Right kidney (tissue), 1 donor: ENCODE data around the gene GTF3C1.
"Not testable (repeated sequence)": the region's sequence is repeated elsewhere in the genome, so short reads cannot be mapped to it uniquely, and the experiment has no call there.

ENCODE experiments used
- DNase-seq: peaks from one replicate; pipeline ENCODE4 v3.0.0-alpha.2; 2016

GTF3C1 gene

GRCh38 chr16:27441998-27442397 is 107.7 kb downstream of the GTF3C1 start:
- DNase-seq, result no peak

GRCh38 chr16:27441276-27441675 is 108.4 kb downstream of the GTF3C1 start:
- DNase-seq, result no peak

- DNase-seq, result no peak
Observed at GRCh38 chr16:27439271-27440018, 110.3 kb downstream of the GTF3C1 start.

- DNase-seq, result no peak
Observed at GRCh38 chr16:27437946-27438345, 111.8 kb downstream of the GTF3C1 start.

GRCh38 chr16:27436921-27437650 is 112.6 kb downstream of the GTF3C1 start:
- DNase-seq, result no peak

GRCh38 chr16:27436065-27436464 is 113.6 kb downstream of the GTF3C1 start:
- no peak for DNase-seq

- not testable (repeated sequence) for DNase-seq
Observed at GRCh38 chr16:27435146-27435545, 114.6 kb downstream of the GTF3C1 start.

GRCh38 chr16:27434141-27435051 is 115.3 kb downstream of the GTF3C1 start:
- DNase-seq, result no peak

GRCh38 chr16:27433636-27434035 is 116.1 kb downstream of the GTF3C1 start:
- DNase-seq, result no peak

- not testable (repeated sequence) for DNase-seq
Observed at GRCh38 chr16:27433191-27433590, 116.5 kb downstream of the GTF3C1 start.

- no peak for DNase-seq
Observed at GRCh38 chr16:27432558-27432957, 117.2 kb downstream of the GTF3C1 start.

- DNase-seq, result no peak
Observed at GRCh38 chr16:27431773-27432532, 117.8 kb downstream of the GTF3C1 start.

- no peak for DNase-seq
Observed at GRCh38 chr16:27430923-27431484, 118.7 kb downstream of the GTF3C1 start.

- DNase-seq, result no peak
Observed at GRCh38 chr16:27430512-27430911, 119.2 kb downstream of the GTF3C1 start.

GRCh38 chr16:27429981-27430441 is 119.7 kb downstream of the GTF3C1 start:
- DNase-seq, result no peak

GRCh38 chr16:27429330-27429871 is 120.3 kb downstream of the GTF3C1 start:
- DNase-seq, result no peak

GRCh38 chr16:27428026-27428785 is 121.5 kb downstream of the GTF3C1 start:
- no peak for DNase-seq

GRCh38 chr16:27427538-27427937 is 122.2 kb downstream of the GTF3C1 start:
- no peak for DNase-seq

- DNase-seq, result no peak
Observed at GRCh38 chr16:27426423-27427408, 123.0 kb downstream of the GTF3C1 start.
